Spleen (tissue), 7 donors: ENCODE measurements around the gene ZNF333.

Source experiments
- POLR2A ChIP-seq, 3 donors: fragments of 450-650 bp; IDR thresholded peaks; one replicate each; pipeline ENCODE4 v1.5.1; 2017; ENCODE audit warnings: antibody characterized with exemption in 3 of 3, mild to moderate bottlenecking in 1 of 3
- POLR2AphosphoS5 ChIP-seq, 3 donors: sonication (generic); formaldehyde crosslinking; IDR thresholded peaks; one replicate each; pipeline ENCODE4 v1.5.1; 2017; ENCODE audit warnings: antibody characterized with exemption in 3 of 3
- TF ChIP-seq, protein P1 (sequence below), 11 experiments: fragments of 200-600 bp in 7 of 11; fragments of 450-650 bp in 4 of 11; sonication (generic) in 4 of 11; IDR thresholded peaks in 8 of 11; conservative IDR thresholded peaks in 3 of 11; 1 replicate in 7 of 11; 2 replicates in 4 of 11; pipeline versions ENCODE4 v1.4.0 to v1.8.0; 2016 to 2021; ENCODE audit warnings: antibody characterized with exemption in 11 of 11, inconsistent platforms in 4 of 11, mild to moderate bottlenecking in 1 of 11
- donor health status: DM: no; HTN: no; CAD: no; lungs with moderate emphysema.
- donor health status: DM: no; HTN: no; CAD: no.
- donor health status: DM: no; HTN: no; CAD: no.

- TF ChIP-seq, protein P1, sequence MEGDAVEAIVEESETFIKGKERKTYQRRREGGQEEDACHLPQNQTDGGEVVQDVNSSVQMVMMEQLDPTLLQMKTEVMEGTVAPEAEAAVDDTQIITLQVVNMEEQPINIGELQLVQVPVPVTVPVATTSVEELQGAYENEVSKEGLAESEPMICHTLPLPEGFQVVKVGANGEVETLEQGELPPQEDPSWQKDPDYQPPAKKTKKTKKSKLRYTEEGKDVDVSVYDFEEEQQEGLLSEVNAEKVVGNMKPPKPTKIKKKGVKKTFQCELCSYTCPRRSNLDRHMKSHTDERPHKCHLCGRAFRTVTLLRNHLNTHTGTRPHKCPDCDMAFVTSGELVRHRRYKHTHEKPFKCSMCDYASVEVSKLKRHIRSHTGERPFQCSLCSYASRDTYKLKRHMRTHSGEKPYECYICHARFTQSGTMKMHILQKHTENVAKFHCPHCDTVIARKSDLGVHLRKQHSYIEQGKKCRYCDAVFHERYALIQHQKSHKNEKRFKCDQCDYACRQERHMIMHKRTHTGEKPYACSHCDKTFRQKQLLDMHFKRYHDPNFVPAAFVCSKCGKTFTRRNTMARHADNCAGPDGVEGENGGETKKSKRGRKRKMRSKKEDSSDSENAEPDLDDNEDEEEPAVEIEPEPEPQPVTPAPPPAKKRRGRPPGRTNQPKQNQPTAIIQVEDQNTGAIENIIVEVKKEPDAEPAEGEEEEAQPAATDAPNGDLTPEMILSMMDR (IDR thresholded peaks at IDR 0.05 in 8 of 11, conservative IDR thresholded peaks at IDR 0.05 in 3 of 11), result no peak
- no peak for TF ChIP-seq POLR2AphosphoS5 (IDR thresholded peaks at IDR 0.05)
- TF ChIP-seq POLR2A (IDR thresholded peaks at IDR 0.05), result no peak
Observed at GRCh38 chr19:14670408-14670807, 19.4 kb upstream of the ZNF333 start.
